H9 (cell line): ENCODE results near the gene TBC1D8. TPM values are rescaled to one million over a fixed set of nuclear protein-coding genes. Genes with fewer than 3 reads are reported as not detected.

ENCODE experiments used
- DNase-seq: peaks from one replicate; pipeline ENCODE4 v3.0.0-alpha.2; 2017
- H2AFZ ChIP-seq: one replicate; pipeline ENCODE4 v1.6.1; 2013; ENCODE audit warnings: mild to moderate bottlenecking, low read length, control low read depth, moderate library complexity
- H2AK5ac ChIP-seq: 2 replicates; pipeline ENCODE4 v1.6.1; 2013; ENCODE audit warnings: low read length, control low read depth, mixed read lengths; ENCODE audit not compliant: insufficient read length
- H2BK120ac ChIP-seq: one replicate; pipeline ENCODE4 v1.6.1; 2013; ENCODE audit warnings: low read depth, mild to moderate bottlenecking, low read length, control low read depth, inconsistent platforms; ENCODE audit not compliant: poor library complexity, severe bottlenecking
- H2BK12ac ChIP-seq: 2 replicates; pipeline ENCODE4 v1.6.1; 2013; ENCODE audit warnings: low read length, control low read depth, mixed read lengths, low read depth; ENCODE audit not compliant: insufficient read length
- H2BK15ac ChIP-seq: 2 replicates; pipeline ENCODE4 v1.6.1; 2013; ENCODE audit warnings: low read depth, low read length, control low read depth
- H2BK20ac ChIP-seq: one replicate; pipeline ENCODE4 v1.6.1; 2013; ENCODE audit warnings: low read depth, mild to moderate bottlenecking, low read length, control low read depth, inconsistent platforms; ENCODE audit not compliant: poor library complexity, severe bottlenecking
- H2BK5ac ChIP-seq: 2 replicates; pipeline ENCODE4 v1.6.1; 2013; ENCODE audit warnings: low read length, control low read depth, mixed read lengths; ENCODE audit not compliant: insufficient read length
- H3K14ac ChIP-seq: 2 replicates; pipeline ENCODE4 v1.6.1; 2013; ENCODE audit warnings: low read length, control low read depth; ENCODE audit not compliant: insufficient read depth
- H3K18ac ChIP-seq: 2 replicates; pipeline ENCODE4 v1.6.1; 2013; ENCODE audit warnings: low read depth, mild to moderate bottlenecking, mixed read lengths, low read length, control low read depth; ENCODE audit not compliant: insufficient read length
- H3K23ac ChIP-seq: 2 replicates; pipeline ENCODE4 v1.6.1; 2013; ENCODE audit warnings: low read length, control low read depth, mixed read lengths, low read depth; ENCODE audit not compliant: insufficient read length
- H3K23me2 ChIP-seq: 2 replicates; pipeline ENCODE4 v1.6.1; 2013; ENCODE audit warnings: low read depth, mild to moderate bottlenecking, mixed read lengths, low read length, control low read depth; ENCODE audit not compliant: insufficient read length, poor library complexity, severe bottlenecking
- H3K27ac ChIP-seq: 2 replicates; pipeline ENCODE4 v1.5.1; 2013; ENCODE audit warnings: low read length, control low read depth, mixed read lengths, low read depth; ENCODE audit not compliant: insufficient read length
- H3K27me3 ChIP-seq: 2 replicates; pipeline ENCODE4 v1.6.1; 2013; ENCODE audit warnings: low read length, control low read depth, inconsistent platforms; ENCODE audit not compliant: insufficient read depth
- H3K4ac ChIP-seq: 2 replicates; pipeline ENCODE4 v1.6.1; 2013; ENCODE audit warnings: low read depth, mild to moderate bottlenecking, control low read depth, inconsistent platforms, low read length, moderate library complexity
- H3K4me1 ChIP-seq: 2 replicates; pipeline ENCODE4 v1.6.1; 2013; ENCODE audit warnings: low read length, control low read depth, inconsistent platforms; ENCODE audit not compliant: insufficient read depth
- H3K4me2 ChIP-seq: 2 replicates; pipeline ENCODE4 v1.6.1; 2013; ENCODE audit warnings: low read length, control low read depth, mixed read lengths; ENCODE audit not compliant: insufficient read length, insufficient read depth
- H3K56ac ChIP-seq: 2 replicates; pipeline ENCODE4 v1.6.1; 2013; ENCODE audit warnings: low read depth, mild to moderate bottlenecking, mixed read lengths, low read length, control low read depth; ENCODE audit not compliant: insufficient read length
- H3K79me1 ChIP-seq: 2 replicates; pipeline ENCODE4 v1.6.1; 2013; ENCODE audit warnings: low read depth, mild to moderate bottlenecking, moderate library complexity, low read length, control low read depth, inconsistent platforms; ENCODE audit not compliant: insufficient read depth, poor library complexity, severe bottlenecking
- H3K79me2 ChIP-seq: 2 replicates; pipeline ENCODE4 v1.6.1; 2013; ENCODE audit warnings: low read length, control low read depth, inconsistent platforms; ENCODE audit not compliant: insufficient read depth
- H3K9ac ChIP-seq: 2 replicates; pipeline ENCODE4 v1.6.1; 2013; ENCODE audit warnings: low read length, control low read depth, mixed read lengths; ENCODE audit not compliant: insufficient read length; ENCODE audit errors: extremely low read depth
- H3K9me3 ChIP-seq: one replicate; pipeline ENCODE4 v1.6.1; 2013; ENCODE audit warnings: low read depth, low read length, inconsistent platforms; ENCODE audit not compliant: control insufficient read depth
- H3T11ph ChIP-seq: one replicate; pipeline ENCODE4 v1.6.1; 2013; ENCODE audit warnings: mild to moderate bottlenecking, low read length, control low read depth, inconsistent platforms
- H4K20me1 ChIP-seq: one replicate; pipeline ENCODE4 v1.6.1; 2013; ENCODE audit not compliant: control insufficient read depth, insufficient read length, insufficient read depth
- H4K5ac ChIP-seq: 2 replicates; pipeline ENCODE4 v1.6.1; 2013; ENCODE audit warnings: low read depth, mild to moderate bottlenecking, mixed read lengths, low read length, control low read depth; ENCODE audit not compliant: insufficient read length
- H4K8ac ChIP-seq: replicated peaks from 2 replicates; pipeline ENCODE4 v1.6.1; 2013; ENCODE audit warnings: low read length, control low read depth, mixed read lengths, low read depth; ENCODE audit not compliant: insufficient read length
- H4K91ac ChIP-seq: 2 replicates; pipeline ENCODE4 v1.6.1; 2013; ENCODE audit warnings: low read depth, mild to moderate bottlenecking, moderate library complexity, mixed read lengths, low read length, control low read depth; ENCODE audit not compliant: insufficient read length
- H3K27ac Mint-ChIP-seq, 3 experiments: 2 replicates in 2 of 3; 3 replicates in 1 of 3; pipeline ENCODE4 v1.8.0; 2020 to 2021; ENCODE audit warnings: mixed read lengths in 3 of 3, mild to moderate bottlenecking in 1 of 3, moderate library complexity in 1 of 3
- H3K27me3 Mint-ChIP-seq: 2 replicates; pipeline ENCODE4 v1.8.0; 2021; ENCODE audit warnings: low read depth, mild to moderate bottlenecking, moderate library complexity, mixed read lengths
- H3K36me3 Mint-ChIP-seq, 3 experiments: 2 replicates in 2 of 3; 3 replicates in 1 of 3; pipeline ENCODE4 v1.8.0; 2020 to 2021; ENCODE audit warnings: low read depth in 3 of 3, mixed read lengths in 3 of 3; ENCODE audit not compliant: insufficient read depth in 1 of 3
- H3K4me1 Mint-ChIP-seq, 2 experiments: 2 replicates each; pipeline ENCODE4 v1.8.0; 2020; ENCODE audit warnings: mixed read lengths in 2 of 2
- H3K4me3 Mint-ChIP-seq, 2 experiments: 2 replicates in 1 of 2; 3 replicates in 1 of 2; pipeline ENCODE4 v1.8.0; 2020 to 2021; ENCODE audit warnings: mild to moderate bottlenecking in 2 of 2, mixed read lengths in 2 of 2, moderate library complexity in 1 of 2
- H3K9me3 Mint-ChIP-seq, 2 experiments: 2 replicates in 1 of 2; 3 replicates in 1 of 2; pipeline ENCODE4 v1.8.0; 2020; ENCODE audit warnings: mild to moderate bottlenecking in 2 of 2, mixed read lengths in 2 of 2, moderate library complexity in 1 of 2
- CTCF ChIP-seq: fragments of 200-600 bp; sonication (generic); conservative IDR thresholded peaks from 3 replicates; pipeline ENCODE4 v1.8.0; 2021; ENCODE audit warnings: antibody characterized with exemption, mild to moderate bottlenecking
- WGBS: extraction: QIAGEN DNeasy Blood & Tissue Kit; methylation state at CpG from one replicate; pipeline ENCODE4 v1.1.7; 2013; ENCODE audit warnings: missing lambda C conversion rate, low lambda C conversion rate, mixed read lengths; ENCODE audit not compliant: insufficient read length; ENCODE audit errors: extremely low coverage; 5-methylcytosine and 5-hydroxymethylcytosine counted together
- total RNA-seq: library from RNA; stranded (reverse); gene quantifications from 2 replicates; pipeline ENCODE4 v1.2.1, GENCODE V29; 2021

Gene TBC1D8
- total RNA-seq, 1 experiment from 2014 or later: 16.6 TPM

DNA sequence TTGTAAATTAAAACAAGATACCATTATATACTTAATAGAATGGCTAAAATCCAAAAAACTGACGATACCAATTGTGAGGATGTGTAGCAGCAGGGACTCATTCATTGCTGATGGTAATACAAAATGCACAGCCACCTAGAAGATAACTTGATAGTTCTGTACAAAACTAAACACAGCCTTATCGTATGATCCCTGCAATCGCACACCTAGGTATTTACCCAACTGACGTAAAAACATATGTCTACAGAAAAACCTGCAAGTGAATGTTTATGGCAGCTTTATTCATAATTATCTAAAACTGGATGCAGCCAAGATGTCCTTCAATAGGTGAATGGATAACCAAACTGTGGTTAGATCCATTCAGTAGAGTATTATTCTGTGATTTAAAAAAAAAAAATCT lies 45.5 kb downstream of the TBC1D8 start:
- no peak overlapping the region for H3K4ac ChIP-seq
- H3K9me3 Mint-ChIP-seq: peaks cover 24 to 33% of the 10 kb centered on the region in 2 experiments
- H3K4me1 ChIP-seq: peaks cover 9% of the 10 kb centered on the region; the same call in 1 of the 2 replicates
- H4K5ac ChIP-seq: no peak overlapping the region
- H3K18ac ChIP-seq: no peak overlapping the region
- H3K79me1 ChIP-seq: peaks cover 3% of the 10 kb centered on the region
- no peak overlapping the region for H3K9ac ChIP-seq
- no peak overlapping the region for H2BK15ac ChIP-seq
- H2AFZ ChIP-seq: no peak overlapping the region
- H3K9me3 ChIP-seq: no peaks in the 10 kb centered on the region
- no peak overlapping the region for H2BK5ac ChIP-seq
- no peak overlapping the region for H2BK20ac ChIP-seq
- no peak overlapping the region for H3K56ac ChIP-seq
- no peak overlapping the region for H2BK12ac ChIP-seq
- no CpG with 5 or more reads among the region's 4 CpGs for WGBS
- H3K4me1 Mint-ChIP-seq: peaks cover 28 to 36% of the 10 kb centered on the region in 2 experiments
- no peak overlapping the region for H4K8ac ChIP-seq
- no peak for TF ChIP-seq CTCF
- no peak overlapping the region for H3K14ac ChIP-seq
- H3K27me3 Mint-ChIP-seq: no peaks in the 10 kb centered on the region
- peaks cover 12 to 28% (median 21%) of the 10 kb centered on the region in 3 experiments for H3K36me3 Mint-ChIP-seq
- no peak overlapping the region for H4K91ac ChIP-seq
- H3K23ac ChIP-seq: no peak overlapping the region
- no peak overlapping the region for H3T11ph ChIP-seq
- H3K23me2 ChIP-seq: no peaks in the 10 kb centered on the region
- no peak overlapping the region for H3K27ac Mint-ChIP-seq
- H3K4me3 Mint-ChIP-seq: no peak overlapping the region
- no peaks in the 10 kb centered on the region for H4K20me1 ChIP-seq
- H3K79me2 ChIP-seq: peaks cover 11% of the 10 kb centered on the region; the same call in 1 of the 2 replicates
- no peak overlapping the region for H2BK120ac ChIP-seq
- H3K4me2 ChIP-seq: no peak overlapping the region
- no peak overlapping the region for H2AK5ac ChIP-seq
- no peak overlapping the region for H3K27ac ChIP-seq
- H3K27me3 ChIP-seq: no peaks in the 10 kb centered on the region
- no peak for DNase-seq
